ENCODE results near the gene CNOT6L.

Gene CNOT6L

DNA sequence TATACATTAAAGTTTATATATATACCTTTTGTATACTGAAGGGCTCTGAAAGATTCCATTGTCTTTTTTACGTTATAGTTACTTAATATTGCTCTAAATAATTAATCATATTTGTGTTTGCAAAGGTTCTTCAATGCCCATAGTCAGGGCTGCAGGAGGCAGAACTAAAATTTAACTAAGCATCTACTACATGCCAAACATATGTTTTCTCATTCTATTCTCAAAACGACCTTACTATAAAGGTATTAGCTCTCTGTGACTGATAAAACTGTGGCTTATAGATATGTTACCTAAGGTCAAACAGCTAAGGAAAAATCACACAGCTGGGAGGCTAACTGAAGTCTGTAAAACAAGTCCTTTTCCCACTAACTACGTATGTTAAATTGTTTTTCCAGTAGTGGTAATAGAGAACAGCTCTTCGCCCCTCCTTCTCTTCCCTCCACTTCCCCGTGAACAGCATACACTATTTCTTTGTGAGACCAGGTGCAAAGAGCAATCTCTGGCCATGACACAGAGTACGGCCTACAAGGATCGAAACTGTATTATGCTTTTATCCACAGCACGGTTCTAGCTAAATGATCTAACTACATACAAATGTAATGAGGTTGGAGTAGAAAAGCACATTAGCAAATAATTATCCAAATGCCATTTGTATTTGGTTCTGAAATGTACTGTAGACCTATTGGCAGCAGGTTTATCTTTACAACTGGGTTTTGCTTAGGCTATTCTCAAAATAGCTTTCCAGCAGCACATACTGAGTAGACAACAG, 1.7 kb downstream of the CNOT6L start:
- Histone ChIP-seq H3K9ac (ENCODE audit: low read depth, low read length, poor library complexity, severe bottlenecking) (peak overlapping the region; percentile 94), H3K36me3 (ENCODE audit: insufficient read depth, low read length) (no peaks in the 10 kb centered on the region), H2AFZ (ENCODE audit: low read length) (no peak overlapping the region), H3K27me3 (ENCODE audit: insufficient read depth, low read length, poor library complexity, severe bottlenecking) (peaks cover 5% of the 10 kb centered on the region), H3K9me3 (ENCODE audit: insufficient read depth, low read depth, low read length) (no peaks in the 10 kb centered on the region), H3K4me1 (ENCODE audit: insufficient read depth, low read length, poor library complexity, severe bottlenecking) (peaks cover 43% of the 10 kb centered on the region), H3K9me2 (replicated peaks; ENCODE audit: low read depth, low read length) (no peaks in the 10 kb centered on the region), H3F3A (ENCODE audit: low read depth) (no peaks in the 10 kb centered on the region), H4K20me1 (ENCODE audit: insufficient read depth, low read length, poor library complexity, severe bottlenecking) (peaks cover 58% of the 10 kb centered on the region), H3K4me2 (ENCODE audit: low read depth, low read length, poor library complexity, severe bottlenecking) (peak overlapping the region; percentile 88), H3K79me2 (ENCODE audit: insufficient read depth, low read length) (peaks cover 72% of the 10 kb centered on the region), H3K4me3 (ENCODE audit: low read length, poor library complexity, severe bottlenecking) (peak overlapping the region; percentile 94)
- no peak for TF ChIP-seq EZH2phosphoT487 (IDR thresholded peaks at IDR 0.05; ENCODE audit: borderline replicate concordance)
- TF ChIP-seq, protein P1, sequence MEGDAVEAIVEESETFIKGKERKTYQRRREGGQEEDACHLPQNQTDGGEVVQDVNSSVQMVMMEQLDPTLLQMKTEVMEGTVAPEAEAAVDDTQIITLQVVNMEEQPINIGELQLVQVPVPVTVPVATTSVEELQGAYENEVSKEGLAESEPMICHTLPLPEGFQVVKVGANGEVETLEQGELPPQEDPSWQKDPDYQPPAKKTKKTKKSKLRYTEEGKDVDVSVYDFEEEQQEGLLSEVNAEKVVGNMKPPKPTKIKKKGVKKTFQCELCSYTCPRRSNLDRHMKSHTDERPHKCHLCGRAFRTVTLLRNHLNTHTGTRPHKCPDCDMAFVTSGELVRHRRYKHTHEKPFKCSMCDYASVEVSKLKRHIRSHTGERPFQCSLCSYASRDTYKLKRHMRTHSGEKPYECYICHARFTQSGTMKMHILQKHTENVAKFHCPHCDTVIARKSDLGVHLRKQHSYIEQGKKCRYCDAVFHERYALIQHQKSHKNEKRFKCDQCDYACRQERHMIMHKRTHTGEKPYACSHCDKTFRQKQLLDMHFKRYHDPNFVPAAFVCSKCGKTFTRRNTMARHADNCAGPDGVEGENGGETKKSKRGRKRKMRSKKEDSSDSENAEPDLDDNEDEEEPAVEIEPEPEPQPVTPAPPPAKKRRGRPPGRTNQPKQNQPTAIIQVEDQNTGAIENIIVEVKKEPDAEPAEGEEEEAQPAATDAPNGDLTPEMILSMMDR (conservative IDR thresholded peaks at IDR 0.05; ENCODE audit: low read length): no peak

DNA sequence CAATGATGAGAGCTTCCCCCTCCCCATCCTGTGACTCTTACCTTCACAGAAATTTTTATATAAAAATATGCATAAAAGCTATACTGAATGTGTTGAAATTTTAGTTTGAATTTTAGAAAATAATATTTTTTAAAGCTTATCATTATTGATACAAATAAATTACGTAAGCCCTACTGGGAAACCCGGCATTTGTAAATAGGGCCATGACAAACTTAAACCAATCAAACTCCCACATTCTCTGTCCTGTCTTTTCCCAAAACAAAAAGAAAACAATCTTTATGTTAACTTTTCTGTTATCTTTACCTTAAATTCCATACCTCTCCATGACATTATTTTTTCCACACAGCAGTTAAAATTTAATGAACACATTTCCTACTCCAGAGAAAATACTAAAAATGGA, 2.6 kb downstream of the CNOT6L start:
- peaks cover 64% of the 10 kb centered on the region for H4K20me1 ChIP-seq (ENCODE audit: insufficient read depth, low read length, poor library complexity, severe bottlenecking)
- H3K4me3 ChIP-seq (ENCODE audit: low read length, poor library complexity, severe bottlenecking): peak overlapping the region; percentile 94
- no peaks in the 10 kb centered on the region for H3K9me2 ChIP-seq (replicated peaks; ENCODE audit: low read depth, low read length)
- no peak overlapping the region for H3K9ac ChIP-seq (ENCODE audit: low read depth, low read length, poor library complexity, severe bottlenecking)
- H2AFZ ChIP-seq (ENCODE audit: low read length): no peak overlapping the region
- no peaks in the 10 kb centered on the region for H3K9me3 ChIP-seq (ENCODE audit: insufficient read depth, low read depth, low read length)
- H3K27me3 ChIP-seq (ENCODE audit: insufficient read depth, low read length, poor library complexity, severe bottlenecking): peaks cover 5% of the 10 kb centered on the region
- H3K36me3 ChIP-seq (ENCODE audit: insufficient read depth, low read length): no peaks in the 10 kb centered on the region
- H3K79me2 ChIP-seq (ENCODE audit: insufficient read depth, low read length): peaks cover 81% of the 10 kb centered on the region
- peak overlapping the region; percentile 88 for H3K4me2 ChIP-seq (ENCODE audit: low read depth, low read length, poor library complexity, severe bottlenecking)
- TF ChIP-seq, protein P1 (conservative IDR thresholded peaks at IDR 0.05; ENCODE audit: low read length): no peak
- TF ChIP-seq EZH2phosphoT487 (IDR thresholded peaks at IDR 0.05; ENCODE audit: borderline replicate concordance): no peak
- peaks cover 41% of the 10 kb centered on the region for H3K4me1 ChIP-seq (ENCODE audit: insufficient read depth, low read length, poor library complexity, severe bottlenecking)
- H3F3A ChIP-seq (ENCODE audit: low read depth): no peaks in the 10 kb centered on the region

DNA sequence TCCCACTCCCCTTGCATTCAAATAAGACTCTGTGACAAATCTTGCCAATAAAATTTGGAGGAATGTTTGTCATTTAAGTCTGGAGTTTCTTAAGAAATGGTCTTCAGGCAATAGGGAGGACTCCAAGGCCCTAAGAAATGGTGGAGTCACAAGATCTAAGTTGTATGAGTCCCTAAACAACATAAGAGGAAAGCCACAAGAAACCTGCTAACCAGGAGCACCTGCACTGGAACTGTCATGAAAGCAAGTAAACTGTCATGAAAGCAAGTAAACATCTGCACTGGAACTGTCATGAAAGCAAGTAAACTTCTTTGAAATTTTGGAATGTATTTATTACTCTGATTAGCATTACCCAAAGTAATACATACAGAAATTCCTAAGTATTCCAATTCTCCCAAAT, 3.5 kb downstream of the CNOT6L start:
- Histone ChIP-seq H3K36me3 (ENCODE audit: insufficient read depth, low read length) (no peaks in the 10 kb centered on the region), H3K4me2 (ENCODE audit: low read depth, low read length, poor library complexity, severe bottlenecking) (peak overlapping the region; percentile 88), H4K20me1 (ENCODE audit: insufficient read depth, low read length, poor library complexity, severe bottlenecking) (peaks cover 67% of the 10 kb centered on the region), H3F3A (ENCODE audit: low read depth) (no peaks in the 10 kb centered on the region), H3K9me3 (ENCODE audit: insufficient read depth, low read depth, low read length) (no peaks in the 10 kb centered on the region), H3K4me3 (ENCODE audit: low read length, poor library complexity, severe bottlenecking) (peak overlapping the region; percentile 94), H3K79me2 (ENCODE audit: insufficient read depth, low read length) (peaks cover 90% of the 10 kb centered on the region), H2AFZ (ENCODE audit: low read length) (no peak overlapping the region), H3K4me1 (ENCODE audit: insufficient read depth, low read length, poor library complexity, severe bottlenecking) (peaks cover 34% of the 10 kb centered on the region), H3K9ac (ENCODE audit: low read depth, low read length, poor library complexity, severe bottlenecking) (peak overlapping the region; percentile 27), H3K9me2 (replicated peaks; ENCODE audit: low read depth, low read length) (no peaks in the 10 kb centered on the region), H3K27me3 (ENCODE audit: insufficient read depth, low read length, poor library complexity, severe bottlenecking) (peaks cover 5% of the 10 kb centered on the region)
- TF ChIP-seq, protein P1 (conservative IDR thresholded peaks at IDR 0.05; ENCODE audit: low read length): no peak
- no peak for TF ChIP-seq EZH2phosphoT487 (IDR thresholded peaks at IDR 0.05; ENCODE audit: borderline replicate concordance)

Data from Loucy (cell line).